Keratinocyte (primary cell): ENCODE results near the gene RFPL4A. TPM values are rescaled to one million over a fixed set of nuclear protein-coding genes. Genes with fewer than 3 reads are reported as not detected.

Experiments used
- DNase-seq: peaks from one replicate; pipeline ENCODE4 v3.0.0-alpha.2; 2011; ENCODE audit warnings: low read depth, missing footprints, low spot score
- FAIRE-seq: peaks from 2 replicates; lab custom pipeline; 2011; peaks lifted over from hg19 to GRCh38; lab: Jason Lieb, UNC
- H2AFZ ChIP-seq: 2 replicates; pipeline ENCODE4 v1.6.0; 2012; ENCODE audit warnings: low read length, control low read depth, inconsistent platforms; ENCODE audit not compliant: control insufficient read depth
- H3K27ac ChIP-seq: 2 replicates; pipeline ENCODE4 v1.5.1; 2011; ENCODE audit warnings: low read length; ENCODE audit not compliant: control insufficient read depth, insufficient read depth
- H3K27me3 ChIP-seq: 3 replicates; pipeline ENCODE4 v1.6.0; 2011; ENCODE audit warnings: low read length; ENCODE audit not compliant: control insufficient read depth, insufficient read depth; ENCODE audit errors: extremely low read depth
- H3K36me3 ChIP-seq, 2 experiments: 2 replicates in 1 of 2; 3 replicates in 1 of 2; pipeline ENCODE4 v1.5.1; 2011; ENCODE audit warnings: low read length in 2 of 2, mild to moderate bottlenecking in 1 of 2; ENCODE audit not compliant: control insufficient read depth in 2 of 2, insufficient read depth in 2 of 2; ENCODE audit errors: extremely low read depth in 1 of 2
- H3K4me1 ChIP-seq: 3 replicates; pipeline ENCODE4 v1.5.1; 2011; ENCODE audit warnings: low read length; ENCODE audit not compliant: control insufficient read depth, insufficient read depth; ENCODE audit errors: extremely low read depth
- H3K4me2 ChIP-seq: 3 replicates; pipeline ENCODE4 v1.6.0; 2011; ENCODE audit warnings: low read depth, low read length; ENCODE audit not compliant: control insufficient read depth, insufficient read depth; ENCODE audit errors: extremely low read depth
- H3K4me3 ChIP-seq, 3 experiments: fragments of 200-600 bp in 1 of 3; sonication (generic) in 1 of 3; 2 replicates in 2 of 3; 3 replicates in 1 of 3; pipeline ENCODE4 v1.5.1; 2011 to 2016; ENCODE audit warnings: low read length in 3 of 3, mild to moderate bottlenecking in 3 of 3, control low read depth in 2 of 3, inconsistent platforms in 1 of 3, low read depth in 1 of 3, mixed read lengths in 1 of 3, mixed run types in 1 of 3, moderate library complexity in 1 of 3; ENCODE audit not compliant: control insufficient read depth in 2 of 3, insufficient read depth in 2 of 3; ENCODE audit errors: extremely low read depth in 1 of 3
- H3K79me2 ChIP-seq: 2 replicates; pipeline ENCODE4 v1.6.0; 2012; ENCODE audit warnings: low read length; ENCODE audit not compliant: control insufficient read depth, insufficient read depth
- H3K9ac ChIP-seq: 3 replicates; pipeline ENCODE4 v1.6.0; 2011; ENCODE audit warnings: low read length; ENCODE audit not compliant: control insufficient read depth, insufficient read depth; ENCODE audit errors: extremely low read depth
- H3K9me1 ChIP-seq: 3 replicates; pipeline ENCODE4 v1.6.0; 2011; ENCODE audit warnings: low read length; ENCODE audit not compliant: control insufficient read depth, insufficient read depth; ENCODE audit errors: extremely low read depth
- H3K9me3 ChIP-seq: 2 replicates; pipeline ENCODE4 v1.5.1; 2012; ENCODE audit warnings: low read depth, low read length; ENCODE audit not compliant: control insufficient read depth
- H4K20me1 ChIP-seq: 3 replicates; pipeline ENCODE4 v1.6.0; 2011; ENCODE audit warnings: low read length; ENCODE audit not compliant: control insufficient read depth, insufficient read depth; ENCODE audit errors: extremely low read depth
- EZH2 ChIP-seq: IDR thresholded peaks from one replicate; pipeline ENCODE4 v1.6.1; 2012; ENCODE audit warnings: inconsistent platforms, mild to moderate bottlenecking, low read length, moderate library complexity
- dilution Hi-C: fragments of 300-500 bp; cut with MboI; formaldehyde crosslinking; loops from one replicate; pipeline ENCODE4 v1.7.0; 2020; ENCODE audit warnings: low sequenced_read_pairs; ENCODE audit not compliant: extremely low pct_ligation_motif_present
- polyA plus RNA-seq, 5 experiments: library from polyadenylated mRNA; depleted of rRNA in 3 of 5; stranded (reverse) in 3 of 5; stranded (forward) in 1 of 5; unstranded in 1 of 5; fragments of >200 nt; gene quantifications; 1 replicate in 1 of 5; 2 replicates in 3 of 5; 3 replicates in 1 of 5; pipeline versions ENCODE4 v1.2.1 to v1.2.3, GENCODE V29; 2011 to 2012; ENCODE audit warnings: missing spikeins in 2 of 5, low read depth in 1 of 5, low replicate concordance in 1 of 5
- TF ChIP-seq, protein P1 (sequence below), 3 experiments: IDR thresholded peaks in 1 of 3; conservative IDR thresholded peaks in 1 of 3; optimal IDR thresholded peaks in 1 of 3; 2 replicates in 2 of 3; 3 replicates in 1 of 3; pipeline versions ENCODE3 to v1.5.1; 2011; ENCODE audit warnings: low read length in 3 of 3, mild to moderate bottlenecking in 3 of 3, moderate library complexity in 2 of 3, control low read depth in 1 of 3, inconsistent platforms in 1 of 3; ENCODE audit not compliant: insufficient read depth in 2 of 3; ENCODE audit errors: extremely low read depth in 1 of 3

RFPL4A gene
- polyA plus RNA-seq, 1 donor (not counting 4 experiments of a cell fraction or from before 2014, with no cell fraction given), result not detected

DNA sequence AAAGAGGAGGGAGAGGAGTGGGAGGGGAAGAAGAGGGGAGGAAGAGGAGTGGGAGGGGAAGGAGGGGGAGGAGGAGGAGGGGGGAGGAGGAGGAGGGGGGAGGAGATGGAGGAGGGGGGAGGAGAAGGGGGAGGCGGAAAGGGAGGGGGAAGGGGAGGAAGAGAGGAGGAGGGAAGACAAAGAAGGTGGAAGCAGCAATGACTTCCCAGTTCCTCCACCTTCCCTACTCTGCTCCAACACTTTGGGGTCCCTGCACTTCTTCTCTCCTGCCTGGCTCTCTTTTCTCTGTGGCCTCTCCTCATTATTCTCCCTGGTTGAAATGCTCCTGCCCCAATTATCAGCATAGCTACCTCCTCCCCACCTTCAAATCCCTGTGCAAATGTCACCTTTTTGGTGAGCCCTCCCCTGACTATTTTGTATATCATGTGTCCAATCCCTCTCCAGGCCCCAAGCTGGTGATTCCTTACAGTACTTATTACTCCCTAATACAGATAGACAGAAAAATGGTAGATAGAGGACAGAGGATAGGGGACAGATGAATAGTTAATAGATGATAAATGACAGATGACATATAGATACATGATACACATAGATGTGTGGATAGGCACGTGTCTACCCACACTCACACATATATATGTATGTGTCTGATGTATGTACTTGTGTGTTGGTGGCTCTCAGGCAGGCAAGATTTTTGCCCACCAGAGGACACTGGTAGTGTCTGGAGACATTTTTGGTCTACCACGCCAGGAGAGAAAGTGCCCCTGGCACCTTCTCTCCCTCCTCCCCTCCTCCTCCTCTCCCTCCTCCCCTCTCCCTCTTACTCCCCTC is 45.9 kb upstream of the RFPL4A start:
- Histone ChIP-seq H3K9me1 (no peaks in the 10 kb centered on the region), H3K27me3 (no peaks in the 10 kb centered on the region), H3K27ac (no peak overlapping the region), H2AFZ (no peak overlapping the region), H3K4me3 (no peak overlapping the region), H3K9me3 (peaks cover 1% of the 10 kb centered on the region), H3K4me1 (no peaks in the 10 kb centered on the region), H3K9ac (no peak overlapping the region), H3K4me2 (no peak overlapping the region), H3K79me2 (no peaks in the 10 kb centered on the region), H4K20me1 (no peaks in the 10 kb centered on the region), H3K36me3 (no peaks in the 10 kb centered on the region)
- dilution Hi-C loops, result no loop called here
- FAIRE-seq (no peak), DNase-seq (no peak)
- TF ChIP-seq, protein P1, sequence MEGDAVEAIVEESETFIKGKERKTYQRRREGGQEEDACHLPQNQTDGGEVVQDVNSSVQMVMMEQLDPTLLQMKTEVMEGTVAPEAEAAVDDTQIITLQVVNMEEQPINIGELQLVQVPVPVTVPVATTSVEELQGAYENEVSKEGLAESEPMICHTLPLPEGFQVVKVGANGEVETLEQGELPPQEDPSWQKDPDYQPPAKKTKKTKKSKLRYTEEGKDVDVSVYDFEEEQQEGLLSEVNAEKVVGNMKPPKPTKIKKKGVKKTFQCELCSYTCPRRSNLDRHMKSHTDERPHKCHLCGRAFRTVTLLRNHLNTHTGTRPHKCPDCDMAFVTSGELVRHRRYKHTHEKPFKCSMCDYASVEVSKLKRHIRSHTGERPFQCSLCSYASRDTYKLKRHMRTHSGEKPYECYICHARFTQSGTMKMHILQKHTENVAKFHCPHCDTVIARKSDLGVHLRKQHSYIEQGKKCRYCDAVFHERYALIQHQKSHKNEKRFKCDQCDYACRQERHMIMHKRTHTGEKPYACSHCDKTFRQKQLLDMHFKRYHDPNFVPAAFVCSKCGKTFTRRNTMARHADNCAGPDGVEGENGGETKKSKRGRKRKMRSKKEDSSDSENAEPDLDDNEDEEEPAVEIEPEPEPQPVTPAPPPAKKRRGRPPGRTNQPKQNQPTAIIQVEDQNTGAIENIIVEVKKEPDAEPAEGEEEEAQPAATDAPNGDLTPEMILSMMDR (optimal IDR thresholded peaks at IDR 0.05 in 1 of 3, IDR thresholded peaks at IDR 0.05 in 1 of 3, conservative IDR thresholded peaks at IDR 0.05 in 1 of 3; ENCODE audit: extremely low read depth in 1 of 3, insufficient read depth in 2 of 3, low read length in 3 of 3), result no peak
- TF ChIP-seq EZH2, result no peak

DNA sequence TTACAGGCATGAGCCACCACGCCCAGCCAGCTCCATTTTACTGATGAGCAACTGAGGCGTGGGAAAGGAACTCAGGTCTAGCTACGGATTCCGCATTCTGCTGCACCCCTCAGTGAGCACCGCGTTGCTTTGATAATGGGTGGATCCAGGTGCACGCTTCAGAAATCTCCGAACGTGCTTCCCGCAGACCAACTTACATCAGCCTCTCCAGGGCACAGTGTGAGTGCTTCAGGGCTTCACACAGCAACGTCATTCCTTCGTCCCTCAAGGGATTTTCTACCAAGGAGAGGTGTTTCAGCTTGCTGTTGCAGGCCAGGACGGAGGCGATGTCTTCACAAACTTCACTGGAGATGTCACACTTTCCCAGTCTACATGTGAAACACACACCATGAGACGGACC is 42.4 kb upstream of the RFPL4A start:
- H3K36me3 ChIP-seq, result no peaks in the 10 kb centered on the region
- no peak overlapping the region for H3K27ac ChIP-seq
- no peak overlapping the region for H3K4me2 ChIP-seq
- no peak overlapping the region for H3K9ac ChIP-seq
- DNase-seq, result no peak
- no peaks in the 10 kb centered on the region for H4K20me1 ChIP-seq
- dilution Hi-C loops, result no loop called here
- H3K79me2 ChIP-seq, result no peaks in the 10 kb centered on the region
- no peak for FAIRE-seq
- H3K9me1 ChIP-seq, result no peaks in the 10 kb centered on the region
- no peaks in the 10 kb centered on the region for H3K27me3 ChIP-seq
- H3K9me3 ChIP-seq, result peaks cover 1% of the 10 kb centered on the region
- no peak overlapping the region for H2AFZ ChIP-seq
- no peak overlapping the region for H3K4me3 ChIP-seq
- TF ChIP-seq, protein P1 (optimal IDR thresholded peaks at IDR 0.05 in 1 of 3, IDR thresholded peaks at IDR 0.05 in 1 of 3, conservative IDR thresholded peaks at IDR 0.05 in 1 of 3; ENCODE audit: extremely low read depth in 1 of 3, insufficient read depth in 2 of 3, low read length in 3 of 3), result no peak
- no peak for TF ChIP-seq EZH2
- H3K4me1 ChIP-seq, result no peaks in the 10 kb centered on the region
